OCI-M1 (cell line): Measurements from ENCODE around the gene BRI3BP.
"Not testable (repeated sequence)": the region's sequence is repeated elsewhere in the genome, so short reads cannot be mapped to it uniquely, and the experiment has no call there.

ENCODE experiments used
- DNase-seq: peaks from one replicate; lab custom pipeline; 2025; lab: John Stamatoyannopoulos, UW

Gene BRI3BP

DNA sequence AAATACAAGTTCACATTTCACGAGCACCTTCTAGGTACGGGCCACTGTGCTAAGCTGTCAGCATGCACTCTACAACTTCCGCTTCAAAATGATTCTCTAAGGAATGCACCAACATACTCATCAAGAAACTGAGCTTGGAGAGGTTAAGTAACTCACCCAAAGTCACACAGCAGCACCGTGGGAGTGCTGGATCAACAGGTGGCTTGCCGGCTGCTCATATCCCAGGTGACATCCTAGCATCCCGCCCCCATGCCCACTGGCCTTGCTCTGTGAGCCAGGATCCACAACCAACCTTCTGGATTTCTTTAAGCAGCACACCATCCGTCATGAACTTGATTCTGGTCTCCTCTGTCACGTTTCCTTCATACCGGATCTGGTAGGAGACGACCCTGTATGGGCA, 21.2 kb upstream of the BRI3BP start:
- no peak for DNase-seq

GRCh38 chr12:124975276-124975675, 18.2 kb upstream of the BRI3BP start:
- DNase-seq: no peak

- no peak for DNase-seq
Measured at GRCh38 chr12:124976999-124977398, 16.4 kb upstream of the BRI3BP start.

DNA sequence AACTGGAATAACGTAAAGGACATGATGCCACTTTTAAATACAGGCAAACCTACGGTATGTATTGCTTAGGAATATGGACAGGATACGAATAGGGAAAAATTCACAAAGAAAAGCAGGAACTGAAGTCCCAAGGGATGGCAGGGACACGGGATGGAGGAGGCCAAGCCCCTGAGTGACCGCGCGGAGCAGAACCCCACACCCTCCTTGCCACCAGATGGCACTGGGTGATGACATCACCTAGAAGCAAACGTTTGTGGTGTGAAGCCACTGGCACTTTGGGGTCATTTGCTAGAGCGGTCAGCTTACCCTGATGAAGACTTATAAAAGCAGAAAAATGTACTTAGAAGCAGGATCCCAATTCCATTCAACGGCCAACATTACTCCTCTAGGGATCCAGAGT, 13.9 kb upstream of the BRI3BP start:
- DNase-seq: no peak

- DNase-seq: no peak
Measured at GRCh38 chr12:124980098-124980892, 13.2 kb upstream of the BRI3BP start.

GRCh38 chr12:124986876-124987275, 6.6 kb upstream of the BRI3BP start:
- DNase-seq: not testable (repeated sequence)

GRCh38 chr12:124992874-124993625, 395 bp upstream of the BRI3BP start:
- peak; percentile 95 for DNase-seq

- DNase-seq: peak; percentile 90
Measured at GRCh38 chr12:124994437-124994975, 1.1 kb downstream of the BRI3BP start.

GRCh38 chr12:124995200-124995961, 1.9 kb downstream of the BRI3BP start:
- DNase-seq: peak; percentile 78

- DNase-seq: no peak
Measured at GRCh38 chr12:124998705-124999104, 5.3 kb downstream of the BRI3BP start.

- DNase-seq: no peak
Measured at GRCh38 chr12:125001636-125002035, 8.2 kb downstream of the BRI3BP start.

DNA sequence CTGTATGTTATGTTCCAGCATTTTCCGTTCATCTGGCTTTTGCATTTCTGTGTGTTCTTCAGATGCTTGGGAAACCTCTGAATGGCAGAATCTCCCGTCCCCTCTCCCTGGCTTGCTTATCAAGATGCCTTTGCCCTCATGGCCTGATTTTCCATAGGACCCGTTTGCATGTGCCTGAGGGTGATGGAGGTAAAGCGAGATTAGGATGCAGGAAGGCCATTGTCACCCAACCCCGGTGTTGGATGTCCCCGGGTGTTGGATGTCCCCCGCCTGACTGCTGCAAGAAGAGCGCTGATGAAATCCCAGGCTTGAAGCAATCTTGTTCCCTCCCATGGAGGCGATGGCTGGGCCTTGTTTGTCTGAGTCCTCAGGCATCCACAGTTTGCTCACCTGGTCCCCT, 9.6 kb downstream of the BRI3BP start:
- DNase-seq: no peak

GRCh38 chr12:125004621-125005020, 11.2 kb downstream of the BRI3BP start:
- DNase-seq: no peak

- no peak for DNase-seq
Measured at GRCh38 chr12:125005652-125006051, 12.2 kb downstream of the BRI3BP start.

- DNase-seq: no peak
Measured at GRCh38 chr12:125006365-125006764, 12.9 kb downstream of the BRI3BP start.

DNA sequence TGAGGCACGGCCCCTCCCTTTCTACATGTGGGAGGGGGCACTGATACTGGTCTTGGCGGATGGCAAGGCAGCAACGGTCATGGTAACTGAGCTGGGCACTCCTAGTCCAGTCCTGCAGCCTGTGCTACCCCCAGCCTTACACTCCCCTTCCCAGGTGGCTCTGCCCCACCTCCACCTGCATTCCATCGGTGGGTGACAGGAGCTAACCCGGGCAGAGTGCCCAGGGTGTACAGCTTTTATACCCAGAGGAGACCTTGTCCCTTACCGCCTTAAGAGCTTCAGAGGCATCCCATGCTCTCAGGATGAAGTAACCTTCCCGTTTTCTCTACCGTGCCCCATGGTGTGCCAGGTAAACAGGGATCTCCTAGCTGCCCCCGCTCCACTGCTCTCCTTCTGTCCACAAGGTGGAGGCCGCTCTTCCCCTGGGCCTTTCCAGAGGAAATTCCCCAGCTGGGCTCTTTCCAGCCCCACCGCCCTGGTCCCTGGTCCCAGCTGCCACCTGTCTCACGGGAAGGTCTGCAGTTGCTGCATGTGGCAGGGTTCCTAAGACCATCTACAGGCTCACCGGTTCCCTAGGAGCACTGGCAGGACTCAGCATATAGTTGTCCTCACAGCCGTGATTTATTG, 20.5 kb downstream of the BRI3BP start:
- DNase-seq: no peak

DNA sequence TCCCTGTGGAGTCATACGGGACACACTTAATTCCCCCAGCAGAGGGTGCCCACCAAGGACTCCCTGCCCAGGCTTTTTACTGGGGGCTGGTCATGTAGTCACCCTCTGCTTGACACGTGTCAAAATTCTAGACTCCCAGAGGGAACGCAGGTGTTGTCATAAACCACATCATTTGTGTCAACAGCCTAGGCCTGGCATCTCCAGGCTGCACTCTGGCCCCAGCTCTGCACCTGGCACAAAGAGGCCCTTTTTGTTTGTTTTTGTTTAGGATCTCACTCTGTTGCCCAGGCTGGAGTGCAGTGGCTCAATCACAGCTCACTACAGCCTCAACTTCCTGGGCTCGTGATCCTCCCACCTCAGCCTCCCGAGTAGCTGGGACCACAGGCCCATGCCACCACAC, 21.1 kb downstream of the BRI3BP start:
- DNase-seq: no peak

DNA sequence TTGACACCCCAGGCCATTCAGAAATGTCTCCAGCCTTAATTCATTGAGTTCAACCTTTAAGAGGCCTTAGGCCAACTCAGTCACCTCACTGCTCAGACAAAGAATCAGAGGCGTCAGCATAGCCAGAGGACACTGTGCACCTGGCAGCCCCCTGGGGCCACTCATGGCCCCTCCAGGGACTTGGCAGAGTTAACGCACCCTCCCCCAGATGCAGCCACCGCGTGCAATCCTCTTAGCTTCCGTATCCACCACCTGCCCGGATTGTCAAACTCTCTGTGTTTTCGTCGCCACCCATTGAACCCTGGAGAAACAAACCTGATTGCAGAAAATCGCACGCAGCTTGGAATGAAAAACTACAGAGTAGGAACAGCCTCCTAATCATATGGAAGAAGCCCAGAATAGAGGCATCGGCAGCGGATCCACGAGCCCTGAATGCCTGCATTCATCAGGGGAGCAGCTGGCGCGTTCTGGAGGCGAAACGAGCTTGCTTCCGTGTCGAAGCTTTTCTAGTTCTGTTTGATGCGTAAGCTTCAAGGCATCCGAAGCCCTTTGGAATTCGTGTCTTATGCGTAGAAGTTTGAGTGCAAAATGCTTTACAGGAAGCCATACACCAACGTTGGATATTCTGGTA, 22.4 kb downstream of the BRI3BP start:
- DNase-seq: no peak

- DNase-seq: no peak
Measured at GRCh38 chr12:125017801-125018200, 24.4 kb downstream of the BRI3BP start.

DNA sequence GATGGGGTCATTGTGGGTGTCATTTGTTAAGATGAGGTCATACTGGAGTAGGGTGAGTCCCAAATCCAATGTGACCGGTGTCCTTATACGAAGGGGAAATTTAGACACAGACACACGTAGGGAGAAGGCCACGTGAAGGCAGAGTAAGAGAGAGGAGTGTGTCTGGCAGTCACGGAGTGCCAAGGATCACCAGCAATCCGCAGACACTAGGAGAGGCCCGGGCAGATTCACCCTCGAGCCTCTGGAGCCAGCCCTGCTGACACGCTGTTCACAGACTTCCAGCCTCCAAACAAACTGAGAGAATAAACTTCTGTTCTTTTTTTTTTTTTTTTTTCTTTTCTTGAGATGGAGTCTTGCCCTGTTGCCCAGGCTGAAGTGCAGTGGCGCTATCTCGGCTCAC, 24.9 kb downstream of the BRI3BP start:
- no peak for DNase-seq

DNA sequence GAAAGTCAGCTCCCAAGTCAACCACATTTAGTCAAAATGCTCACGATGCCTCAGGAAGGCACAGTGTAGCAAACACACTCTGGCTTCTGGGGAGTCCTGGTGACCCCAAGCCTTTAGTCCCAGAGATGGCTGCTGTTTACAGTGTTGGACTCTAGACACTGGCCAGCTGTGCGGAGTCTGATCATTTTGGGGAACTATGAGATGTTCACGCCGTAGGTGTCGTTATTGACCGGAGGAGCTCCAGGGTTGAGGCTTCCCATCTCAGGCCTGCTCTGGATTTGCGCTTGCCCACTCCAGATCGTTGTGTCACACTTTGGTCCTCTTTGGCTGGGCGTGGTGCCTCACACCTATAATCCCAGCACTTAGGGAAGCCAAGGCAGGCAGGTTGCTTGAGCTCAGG, 27.7 kb downstream of the BRI3BP start:
- no peak for DNase-seq
